GM12873 (cell line): ENCODE data around the gene CDK13.

ENCODE experiments used
- TF ChIP-seq, protein P1 (sequence below): IDR thresholded peaks from 2 replicates; pipeline ENCODE4 v1.5.1; 2012; ENCODE audit warnings: low read depth, mild to moderate bottlenecking, moderate library complexity, low read length, control low read depth; ENCODE audit not compliant: insufficient read depth; ENCODE audit errors: missing control alignments

Gene CDK13

DNA sequence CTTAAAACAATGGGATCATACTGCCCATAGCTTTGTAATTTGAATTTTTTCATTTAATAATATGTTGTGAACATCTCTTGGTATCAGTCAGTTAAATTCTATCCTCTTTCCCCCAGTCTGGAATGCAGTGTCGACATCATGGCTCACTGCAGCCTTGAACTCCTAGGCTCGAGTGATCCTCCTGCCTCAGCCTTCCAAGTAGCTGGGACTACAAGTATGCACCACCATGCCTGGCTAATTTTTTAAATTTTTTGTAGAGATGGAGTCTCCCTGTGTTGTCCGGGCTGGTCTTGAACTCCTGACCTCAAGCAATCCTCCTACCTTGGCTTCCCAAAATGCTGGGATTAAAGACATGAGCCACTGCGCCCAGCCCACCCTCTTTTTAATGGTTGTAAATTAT, 149.8 kb downstream of the CDK13 start:
- TF ChIP-seq, protein P1, sequence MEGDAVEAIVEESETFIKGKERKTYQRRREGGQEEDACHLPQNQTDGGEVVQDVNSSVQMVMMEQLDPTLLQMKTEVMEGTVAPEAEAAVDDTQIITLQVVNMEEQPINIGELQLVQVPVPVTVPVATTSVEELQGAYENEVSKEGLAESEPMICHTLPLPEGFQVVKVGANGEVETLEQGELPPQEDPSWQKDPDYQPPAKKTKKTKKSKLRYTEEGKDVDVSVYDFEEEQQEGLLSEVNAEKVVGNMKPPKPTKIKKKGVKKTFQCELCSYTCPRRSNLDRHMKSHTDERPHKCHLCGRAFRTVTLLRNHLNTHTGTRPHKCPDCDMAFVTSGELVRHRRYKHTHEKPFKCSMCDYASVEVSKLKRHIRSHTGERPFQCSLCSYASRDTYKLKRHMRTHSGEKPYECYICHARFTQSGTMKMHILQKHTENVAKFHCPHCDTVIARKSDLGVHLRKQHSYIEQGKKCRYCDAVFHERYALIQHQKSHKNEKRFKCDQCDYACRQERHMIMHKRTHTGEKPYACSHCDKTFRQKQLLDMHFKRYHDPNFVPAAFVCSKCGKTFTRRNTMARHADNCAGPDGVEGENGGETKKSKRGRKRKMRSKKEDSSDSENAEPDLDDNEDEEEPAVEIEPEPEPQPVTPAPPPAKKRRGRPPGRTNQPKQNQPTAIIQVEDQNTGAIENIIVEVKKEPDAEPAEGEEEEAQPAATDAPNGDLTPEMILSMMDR, result no peak

DNA sequence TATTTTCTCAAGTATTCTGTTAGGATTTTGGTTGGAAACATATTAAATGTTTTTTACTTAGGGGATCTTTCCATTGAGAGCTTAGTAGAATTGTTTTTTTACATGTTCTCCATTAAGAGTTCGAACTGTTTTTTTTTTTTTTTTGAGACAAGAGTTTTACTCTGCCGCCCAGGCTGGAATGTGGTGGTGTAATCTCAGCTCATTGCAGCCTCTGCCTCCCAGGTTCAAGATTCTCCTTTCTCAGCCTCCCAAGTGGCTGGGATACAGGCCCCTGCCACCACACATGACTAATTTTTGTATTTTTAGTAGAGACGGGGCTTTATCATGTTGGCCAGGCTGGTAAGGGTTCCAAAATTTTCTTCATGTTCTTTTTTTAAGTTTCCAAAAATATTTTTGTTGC, 151.1 kb downstream of the CDK13 start:
- TF ChIP-seq, protein P1, result no peak

DNA sequence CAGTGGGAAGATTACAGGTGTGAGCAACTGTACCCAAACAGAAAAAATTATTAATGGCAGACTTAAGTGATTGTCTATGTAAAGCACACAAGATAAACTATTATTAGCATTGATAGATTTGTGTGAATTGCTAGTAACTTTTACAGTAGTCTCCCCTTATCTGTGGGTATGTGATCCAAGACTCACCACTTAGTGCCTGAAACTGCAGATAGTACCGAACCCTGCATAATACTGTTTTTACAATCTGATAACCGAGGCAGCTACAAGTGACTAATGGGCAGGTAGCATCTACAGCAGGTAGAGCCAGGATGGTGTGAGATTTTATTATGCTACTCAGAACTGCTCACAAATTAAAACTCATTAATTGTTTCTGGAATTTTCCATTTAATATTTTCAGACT, 152.8 kb downstream of the CDK13 start:
- TF ChIP-seq, protein P1, result no peak

DNA sequence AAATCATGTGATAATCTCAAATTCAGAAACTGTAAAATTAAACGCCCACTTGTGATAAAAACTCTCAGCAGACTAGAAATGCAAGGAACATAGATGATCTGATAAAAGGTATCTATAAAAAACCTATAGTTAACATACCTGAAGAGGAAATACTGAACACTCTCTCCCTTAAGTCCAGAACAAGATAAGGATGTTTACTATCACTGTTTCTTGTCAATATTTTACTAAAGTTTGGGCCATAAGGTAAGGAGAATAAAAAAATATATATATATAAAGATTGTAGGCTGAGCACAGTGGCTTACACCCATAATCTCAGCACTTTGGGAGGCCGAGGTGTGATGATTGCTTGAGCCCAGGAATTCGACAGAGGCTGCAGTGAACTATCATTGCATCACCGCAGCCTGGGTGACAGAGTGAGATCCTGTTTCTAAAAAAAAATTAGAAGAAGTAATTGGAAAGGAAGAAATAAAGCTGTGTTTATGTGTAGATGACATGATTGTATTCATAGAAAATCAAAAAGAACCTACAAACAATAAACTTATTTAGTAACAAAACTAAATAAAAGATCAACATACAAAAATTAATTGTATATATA, 155.9 kb downstream of the CDK13 start:
- TF ChIP-seq, protein P1, result no peak

DNA sequence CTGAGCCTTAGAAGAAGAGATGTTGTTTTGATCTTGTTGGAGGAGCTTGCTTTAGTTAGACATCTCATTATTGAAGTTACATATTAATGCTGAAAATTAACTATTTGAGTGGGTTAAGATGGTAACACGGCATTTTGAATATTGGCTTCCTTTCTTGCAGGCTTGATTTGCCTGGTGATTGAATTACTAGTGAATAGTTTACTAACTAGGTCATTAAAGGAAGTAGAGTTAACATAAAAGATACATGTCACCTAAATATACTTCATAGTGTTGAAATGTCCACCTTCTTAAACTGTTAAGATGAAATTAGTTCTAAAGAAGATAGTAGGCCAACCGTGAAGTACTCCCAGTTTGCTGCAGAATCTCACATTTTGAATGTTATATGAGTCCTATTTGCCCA, 165.9 kb downstream of the CDK13 start:
- TF ChIP-seq, protein P1, result no peak

DNA sequence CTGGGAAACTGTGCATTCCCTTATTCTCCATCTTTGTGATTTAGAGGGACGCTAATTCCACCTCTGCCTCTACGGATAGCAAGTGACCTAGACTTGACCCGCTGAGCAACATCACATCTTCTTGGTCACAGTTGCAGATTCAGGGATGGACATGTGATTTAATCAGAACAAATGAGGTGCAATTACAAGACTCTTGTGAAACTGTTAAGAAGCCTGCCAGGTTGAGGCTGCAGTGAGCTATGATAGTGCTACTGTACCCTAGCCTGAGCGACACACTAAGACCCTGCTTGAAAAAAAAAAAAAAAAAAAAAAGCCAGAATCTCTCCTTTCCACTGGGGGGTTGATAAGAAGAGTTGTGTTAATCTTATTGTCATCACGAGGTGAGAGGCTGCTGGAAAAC, 170.0 kb downstream of the CDK13 start:
- TF ChIP-seq, protein P1, result no peak

DNA sequence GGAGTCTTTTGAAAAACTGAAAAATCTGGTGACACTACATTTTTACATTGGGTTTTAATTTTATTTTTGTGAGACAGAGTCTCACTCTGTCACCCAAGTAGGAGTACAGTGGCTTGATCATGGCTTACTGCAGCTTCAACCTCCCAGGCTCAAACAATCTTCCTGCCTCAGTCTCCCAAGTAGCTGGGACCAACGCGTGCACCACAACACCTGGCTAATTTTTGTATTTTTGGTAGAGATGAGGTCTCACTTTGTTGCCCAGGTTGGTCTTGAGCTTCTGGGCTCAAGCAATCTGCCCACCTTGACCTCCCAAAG, 172.8 kb downstream of the CDK13 start:
- TF ChIP-seq, protein P1, result no peak
